ENCODE data around the gene ACTR1A.

The ACTR1A gene

GRCh38 chr10:102435529-102436233 lies 66.8 kb downstream of the ACTR1A start:
- no peak for DNase-seq
- Histone ChIP-seq H3K4me1 (ENCODE audit: control insufficient read depth, low read depth, low read length) (peaks cover 3% of the 10 kb centered on the region), H3K23ac (ENCODE audit: low read length) (no peak overlapping the region), H2AK5ac (ENCODE audit: low read length) (no peak overlapping the region), H3K9ac (ENCODE audit: low read length) (peak overlapping the region; percentile 65), H3K79me2 (ENCODE audit: control insufficient read depth, insufficient read depth, low read length) (no peaks in the 10 kb centered on the region), H3K4me3 (ENCODE audit: low read length) (no peak overlapping the region), H3K4me2 (ENCODE audit: low read length) (peak overlapping the region; percentile 56), H2BK5ac (ENCODE audit: low read length) (no peak overlapping the region), H2BK120ac (ENCODE audit: low read depth, low read length) (no peak overlapping the region), H4K5ac (ENCODE audit: low read length) (no peak overlapping the region), H3K4ac (ENCODE audit: low read depth, low read length) (no peak overlapping the region), H3K27ac (ENCODE audit: low read depth, low read length) (no peak overlapping the region), H3K56ac (ENCODE audit: low read length) (peak overlapping the region; percentile 73), H3K18ac (ENCODE audit: low read length) (peak overlapping the region; percentile 20), H3K79me1 (ENCODE audit: low read length) (peaks cover 3% of the 10 kb centered on the region), H3K27me3 (ENCODE audit: insufficient read depth, low read length, poor library complexity) (no peaks in the 10 kb centered on the region), H4K8ac (ENCODE audit: low read depth, low read length) (no peak overlapping the region), H3K36me3 (ENCODE audit: control insufficient read depth, insufficient read depth, low read length) (no peaks in the 10 kb centered on the region), H2BK15ac (replicated peaks; ENCODE audit: low read depth) (no peak overlapping the region)
- no CpG with 5 or more reads among the region's 14 CpGs for WGBS (ENCODE audit: extremely low coverage, insufficient coverage, low lambda C conversion rate)

DNA sequence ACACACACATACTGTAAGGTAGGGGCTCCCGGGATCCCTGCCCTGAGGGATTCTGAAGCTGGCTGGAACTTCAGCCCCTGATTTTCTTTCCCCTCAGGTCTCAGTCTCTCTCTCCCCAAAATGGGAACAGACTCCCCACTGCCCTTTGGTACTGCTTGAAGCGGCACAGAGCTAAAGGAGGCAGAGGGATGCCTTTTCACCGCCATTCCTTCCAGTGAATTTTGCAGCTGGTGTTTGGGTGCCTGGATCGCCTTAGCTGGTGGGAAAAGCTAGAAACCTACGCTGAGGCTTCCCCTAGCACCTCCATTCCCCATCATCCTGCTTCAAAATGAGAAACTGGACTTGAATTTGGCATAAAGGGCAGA lies 67.4 kb downstream of the ACTR1A start:
- no peaks in the 10 kb centered on the region for H3K27me3 ChIP-seq (ENCODE audit: insufficient read depth, low read length, poor library complexity)
- no peak overlapping the region for H3K23ac ChIP-seq (ENCODE audit: low read length)
- H4K5ac ChIP-seq (ENCODE audit: low read length), result no peak overlapping the region
- H3K4ac ChIP-seq (ENCODE audit: low read depth, low read length), result no peak overlapping the region
- H3K36me3 ChIP-seq (ENCODE audit: control insufficient read depth, insufficient read depth, low read length), result no peaks in the 10 kb centered on the region
- DNase-seq, result no peak
- peak overlapping the region; percentile 56 for H3K4me2 ChIP-seq (ENCODE audit: low read length)
- H3K79me2 ChIP-seq (ENCODE audit: control insufficient read depth, insufficient read depth, low read length), result no peaks in the 10 kb centered on the region
- peak overlapping the region; percentile 20 for H3K18ac ChIP-seq (ENCODE audit: low read length)
- peak overlapping the region; percentile 73 for H3K56ac ChIP-seq (ENCODE audit: low read length)
- WGBS (ENCODE audit: extremely low coverage, insufficient coverage, low lambda C conversion rate), result no CpG with 5 or more reads among the region's 5 CpGs
- H4K8ac ChIP-seq (ENCODE audit: low read depth, low read length), result no peak overlapping the region
- H2BK5ac ChIP-seq (ENCODE audit: low read length), result no peak overlapping the region
- H3K9ac ChIP-seq (ENCODE audit: low read length), result peak overlapping the region; percentile 65
- no peak overlapping the region for H2BK15ac ChIP-seq (replicated peaks; ENCODE audit: low read depth)
- no peak overlapping the region for H3K4me3 ChIP-seq (ENCODE audit: low read length)
- peaks cover 3% of the 10 kb centered on the region for H3K79me1 ChIP-seq (ENCODE audit: low read length)
- H2BK120ac ChIP-seq (ENCODE audit: low read depth, low read length), result no peak overlapping the region
- no peak overlapping the region for H3K27ac ChIP-seq (ENCODE audit: low read depth, low read length)
- H3K4me1 ChIP-seq (ENCODE audit: control insufficient read depth, low read depth, low read length), result peaks cover 3% of the 10 kb centered on the region
- H2AK5ac ChIP-seq (ENCODE audit: low read length), result no peak overlapping the region

GRCh38 chr10:102434394-102435132 lies 67.9 kb downstream of the ACTR1A start:
- peaks cover 3% of the 10 kb centered on the region for H3K4me1 ChIP-seq (ENCODE audit: control insufficient read depth, low read depth, low read length)
- no peaks in the 10 kb centered on the region for H3K79me2 ChIP-seq (ENCODE audit: control insufficient read depth, insufficient read depth, low read length)
- H4K5ac ChIP-seq (ENCODE audit: low read length), result no peak overlapping the region
- no peak overlapping the region for H3K4me2 ChIP-seq (ENCODE audit: low read length)
- no peak overlapping the region for H3K27ac ChIP-seq (ENCODE audit: low read depth, low read length)
- H2BK5ac ChIP-seq (ENCODE audit: low read length), result no peak overlapping the region
- no peaks in the 10 kb centered on the region for H3K27me3 ChIP-seq (ENCODE audit: insufficient read depth, low read length, poor library complexity)
- H3K18ac ChIP-seq (ENCODE audit: low read length), result no peak overlapping the region
- peaks cover 3% of the 10 kb centered on the region for H3K79me1 ChIP-seq (ENCODE audit: low read length)
- H2BK15ac ChIP-seq (replicated peaks; ENCODE audit: low read depth), result no peak overlapping the region
- H3K4me3 ChIP-seq (ENCODE audit: low read length), result no peak overlapping the region
- no peak overlapping the region for H2BK120ac ChIP-seq (ENCODE audit: low read depth, low read length)
- no peak overlapping the region for H2AK5ac ChIP-seq (ENCODE audit: low read length)
- DNase-seq, result peak; percentile 49
- no peaks in the 10 kb centered on the region for H3K36me3 ChIP-seq (ENCODE audit: control insufficient read depth, insufficient read depth, low read length)
- H3K56ac ChIP-seq (ENCODE audit: low read length), result peak overlapping the region; percentile 73
- no peak overlapping the region for H4K8ac ChIP-seq (ENCODE audit: low read depth, low read length)
- no peak overlapping the region for H3K23ac ChIP-seq (ENCODE audit: low read length)
- no CpG with 5 or more reads among the region's 9 CpGs for WGBS (ENCODE audit: extremely low coverage, insufficient coverage, low lambda C conversion rate)
- H3K9ac ChIP-seq (ENCODE audit: low read length), result peak overlapping the region; percentile 65
- H3K4ac ChIP-seq (ENCODE audit: low read depth, low read length), result no peak overlapping the region

- no peak overlapping the region for H3K9ac ChIP-seq (ENCODE audit: low read length)
- H4K5ac ChIP-seq (ENCODE audit: low read length), result no peak overlapping the region
- no peak overlapping the region for H2AK5ac ChIP-seq (ENCODE audit: low read length)
- no peak overlapping the region for H3K23ac ChIP-seq (ENCODE audit: low read length)
- no peak overlapping the region for H3K4me2 ChIP-seq (ENCODE audit: low read length)
- no peaks in the 10 kb centered on the region for H3K27me3 ChIP-seq (ENCODE audit: insufficient read depth, low read length, poor library complexity)
- peaks cover 3% of the 10 kb centered on the region for H3K79me1 ChIP-seq (ENCODE audit: low read length)
- no CpG with 5 or more reads among the region's 5 CpGs for WGBS (ENCODE audit: extremely low coverage, insufficient coverage, low lambda C conversion rate)
- H2BK120ac ChIP-seq (ENCODE audit: low read depth, low read length), result no peak overlapping the region
- no peak overlapping the region for H3K4me3 ChIP-seq (ENCODE audit: low read length)
- no peak overlapping the region for H2BK5ac ChIP-seq (ENCODE audit: low read length)
- H3K4me1 ChIP-seq (ENCODE audit: control insufficient read depth, low read depth, low read length), result peaks cover 3% of the 10 kb centered on the region
- H4K8ac ChIP-seq (ENCODE audit: low read depth, low read length), result no peak overlapping the region
- H3K4ac ChIP-seq (ENCODE audit: low read depth, low read length), result no peak overlapping the region
- no peak overlapping the region for H3K18ac ChIP-seq (ENCODE audit: low read length)
- H3K79me2 ChIP-seq (ENCODE audit: control insufficient read depth, insufficient read depth, low read length), result no peaks in the 10 kb centered on the region
- no peak overlapping the region for H3K56ac ChIP-seq (ENCODE audit: low read length)
- DNase-seq, result no peak
- H2BK15ac ChIP-seq (replicated peaks; ENCODE audit: low read depth), result no peak overlapping the region
- no peak overlapping the region for H3K27ac ChIP-seq (ENCODE audit: low read depth, low read length)
- no peaks in the 10 kb centered on the region for H3K36me3 ChIP-seq (ENCODE audit: control insufficient read depth, insufficient read depth, low read length)
Observed at GRCh38 chr10:102433619-102434046, 68.9 kb downstream of the ACTR1A start.

- peaks cover 3% of the 10 kb centered on the region for H3K79me1 ChIP-seq (ENCODE audit: low read length)
- H3K4me3 ChIP-seq (ENCODE audit: low read length), result peak within 1 kb of the TSS; percentile 51
- H3K36me3 ChIP-seq (ENCODE audit: control insufficient read depth, insufficient read depth, low read length), result no peaks in the 10 kb centered on the region
- no peak within 1 kb of the TSS for H2BK120ac ChIP-seq (ENCODE audit: low read depth, low read length)
- no peak within 1 kb of the TSS for H2BK5ac ChIP-seq (ENCODE audit: low read length)
- DNase-seq, result peak; percentile 98
- H4K5ac ChIP-seq (ENCODE audit: low read length), result no peak within 1 kb of the TSS
- H3K18ac ChIP-seq (ENCODE audit: low read length), result peak within 1 kb of the TSS; percentile 51
- H3K56ac ChIP-seq (ENCODE audit: low read length), result peak within 1 kb of the TSS; percentile 90
- no peak within 1 kb of the TSS for H2BK15ac ChIP-seq (replicated peaks; ENCODE audit: low read depth)
- peak within 1 kb of the TSS; percentile 68 for H3K4me2 ChIP-seq (ENCODE audit: low read length)
- H4K8ac ChIP-seq (ENCODE audit: low read depth, low read length), result no peak within 1 kb of the TSS
- H3K27me3 ChIP-seq (ENCODE audit: insufficient read depth, low read length, poor library complexity), result no peaks in the 10 kb centered on the region
- H3K4ac ChIP-seq (ENCODE audit: low read depth, low read length), result peak within 1 kb of the TSS; percentile 49
- peaks cover 3% of the 10 kb centered on the region for H3K4me1 ChIP-seq (ENCODE audit: control insufficient read depth, low read depth, low read length)
- H3K27ac ChIP-seq (ENCODE audit: low read depth, low read length), result no peak within 1 kb of the TSS
- H3K23ac ChIP-seq (ENCODE audit: low read length), result no peak within 1 kb of the TSS
- H3K9ac ChIP-seq (ENCODE audit: low read length), result peak within 1 kb of the TSS; percentile 80
- H2AK5ac ChIP-seq (ENCODE audit: low read length), result peak within 1 kb of the TSS; percentile 31
- no peaks in the 10 kb centered on the region for H3K79me2 ChIP-seq (ENCODE audit: control insufficient read depth, insufficient read depth, low read length)
- no CpG with 5 or more reads among the region's 52 CpGs for WGBS (ENCODE audit: extremely low coverage, insufficient coverage, low lambda C conversion rate)
Observed at GRCh38 chr10:102432162-102432950, 70.2 kb downstream of the ACTR1A start, which contains the start of gene CUEDC2. Gene CUEDC2 (minus strand): TSS chr10:102432574. CDS start chr10:102425188, 7,386 bp downstream.
